Keratinocyte (primary cell): ENCODE measurements around the gene PRKN. TPM values are rescaled to one million over a fixed set of nuclear protein-coding genes. Genes with fewer than 3 reads are reported as not detected.

Experiments
- DNase-seq: peaks from one replicate; pipeline ENCODE4 v3.0.0-alpha.2; 2011; ENCODE audit warnings: low read depth, missing footprints, low spot score
- FAIRE-seq: peaks from 2 replicates; lab custom pipeline; 2011; peaks lifted over from hg19 to GRCh38; lab: Jason Lieb, UNC
- H2AFZ ChIP-seq: 2 replicates; pipeline ENCODE4 v1.6.0; 2012; ENCODE audit warnings: low read length, control low read depth, inconsistent platforms; ENCODE audit not compliant: control insufficient read depth
- H3K27ac ChIP-seq: 2 replicates; pipeline ENCODE4 v1.5.1; 2011; ENCODE audit warnings: low read length; ENCODE audit not compliant: control insufficient read depth, insufficient read depth
- H3K27me3 ChIP-seq: 3 replicates; pipeline ENCODE4 v1.6.0; 2011; ENCODE audit warnings: low read length; ENCODE audit not compliant: control insufficient read depth, insufficient read depth; ENCODE audit errors: extremely low read depth
- H3K36me3 ChIP-seq, 2 experiments: 2 replicates in 1 of 2; 3 replicates in 1 of 2; pipeline ENCODE4 v1.5.1; 2011; ENCODE audit warnings: low read length in 2 of 2, mild to moderate bottlenecking in 1 of 2; ENCODE audit not compliant: control insufficient read depth in 2 of 2, insufficient read depth in 2 of 2; ENCODE audit errors: extremely low read depth in 1 of 2
- H3K4me1 ChIP-seq: 3 replicates; pipeline ENCODE4 v1.5.1; 2011; ENCODE audit warnings: low read length; ENCODE audit not compliant: control insufficient read depth, insufficient read depth; ENCODE audit errors: extremely low read depth
- H3K4me2 ChIP-seq: 3 replicates; pipeline ENCODE4 v1.6.0; 2011; ENCODE audit warnings: low read depth, low read length; ENCODE audit not compliant: control insufficient read depth, insufficient read depth; ENCODE audit errors: extremely low read depth
- H3K4me3 ChIP-seq, 3 experiments: fragments of 200-600 bp in 1 of 3; sonication (generic) in 1 of 3; 2 replicates in 2 of 3; 3 replicates in 1 of 3; pipeline ENCODE4 v1.5.1; 2011 to 2016; ENCODE audit warnings: low read length in 3 of 3, mild to moderate bottlenecking in 3 of 3, control low read depth in 2 of 3, inconsistent platforms in 1 of 3, low read depth in 1 of 3, mixed read lengths in 1 of 3, mixed run types in 1 of 3, moderate library complexity in 1 of 3; ENCODE audit not compliant: control insufficient read depth in 2 of 3, insufficient read depth in 2 of 3; ENCODE audit errors: extremely low read depth in 1 of 3
- H3K79me2 ChIP-seq: 2 replicates; pipeline ENCODE4 v1.6.0; 2012; ENCODE audit warnings: low read length; ENCODE audit not compliant: control insufficient read depth, insufficient read depth
- H3K9ac ChIP-seq: 3 replicates; pipeline ENCODE4 v1.6.0; 2011; ENCODE audit warnings: low read length; ENCODE audit not compliant: control insufficient read depth, insufficient read depth; ENCODE audit errors: extremely low read depth
- H3K9me1 ChIP-seq: 3 replicates; pipeline ENCODE4 v1.6.0; 2011; ENCODE audit warnings: low read length; ENCODE audit not compliant: control insufficient read depth, insufficient read depth; ENCODE audit errors: extremely low read depth
- H3K9me3 ChIP-seq: 2 replicates; pipeline ENCODE4 v1.5.1; 2012; ENCODE audit warnings: low read depth, low read length; ENCODE audit not compliant: control insufficient read depth
- H4K20me1 ChIP-seq: 3 replicates; pipeline ENCODE4 v1.6.0; 2011; ENCODE audit warnings: low read length; ENCODE audit not compliant: control insufficient read depth, insufficient read depth; ENCODE audit errors: extremely low read depth
- EZH2 ChIP-seq: IDR thresholded peaks from one replicate; pipeline ENCODE4 v1.6.1; 2012; ENCODE audit warnings: inconsistent platforms, mild to moderate bottlenecking, low read length, moderate library complexity
- dilution Hi-C: fragments of 300-500 bp; cut with MboI; formaldehyde crosslinking; loops from one replicate; pipeline ENCODE4 v1.7.0; 2020; ENCODE audit warnings: low sequenced_read_pairs; ENCODE audit not compliant: extremely low pct_ligation_motif_present
- polyA plus RNA-seq, 5 experiments: library from polyadenylated mRNA; depleted of rRNA in 3 of 5; stranded (reverse) in 3 of 5; stranded (forward) in 1 of 5; unstranded in 1 of 5; fragments of >200 nt; gene quantifications; 1 replicate in 1 of 5; 2 replicates in 3 of 5; 3 replicates in 1 of 5; pipeline versions ENCODE4 v1.2.1 to v1.2.3, GENCODE V29; 2011 to 2012; ENCODE audit warnings: missing spikeins in 2 of 5, low read depth in 1 of 5, low replicate concordance in 1 of 5
- TF ChIP-seq, protein P1 (sequence below), 3 experiments: IDR thresholded peaks in 1 of 3; conservative IDR thresholded peaks in 1 of 3; optimal IDR thresholded peaks in 1 of 3; 2 replicates in 2 of 3; 3 replicates in 1 of 3; pipeline versions ENCODE3 to v1.5.1; 2011; ENCODE audit warnings: low read length in 3 of 3, mild to moderate bottlenecking in 3 of 3, moderate library complexity in 2 of 3, control low read depth in 1 of 3, inconsistent platforms in 1 of 3; ENCODE audit not compliant: insufficient read depth in 2 of 3; ENCODE audit errors: extremely low read depth in 1 of 3

PRKN gene
- polyA plus RNA-seq, 1 donor (not counting 4 experiments of a cell fraction or from before 2014, with no cell fraction given) = 0.67 TPM

DNA sequence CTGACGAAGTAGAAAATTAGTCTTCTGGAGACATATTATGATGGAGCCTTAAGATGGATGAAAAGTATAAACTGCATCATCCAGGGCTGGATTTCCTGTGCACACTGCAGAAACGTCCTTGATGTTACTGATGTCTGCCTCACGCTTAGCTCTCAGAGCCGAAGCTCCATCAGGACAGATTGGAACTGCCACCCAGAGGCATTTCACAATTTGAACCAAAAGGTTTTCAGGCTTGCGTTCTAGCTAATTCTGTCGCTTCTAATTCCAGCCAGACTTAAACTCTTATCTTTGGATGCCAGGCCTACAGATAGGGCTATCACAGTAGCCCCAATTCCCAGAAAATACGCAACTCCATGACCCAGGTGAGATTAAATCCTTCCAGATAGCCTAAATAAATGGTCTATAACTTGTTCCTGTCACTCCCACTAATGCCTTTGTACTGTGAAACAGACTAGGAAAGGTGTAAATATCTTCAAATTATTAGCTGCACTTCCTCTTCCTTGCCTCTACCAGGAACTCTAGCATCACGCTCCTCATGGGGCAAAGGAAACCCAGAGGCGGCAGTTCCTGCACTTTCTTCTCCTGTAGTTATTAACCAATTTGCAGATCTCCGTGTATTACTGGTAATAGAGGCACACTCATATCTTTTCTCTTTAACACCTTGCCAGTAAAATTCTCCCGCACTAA is 634.6 kb downstream of the PRKN start:
- Histone ChIP-seq H3K4me3 (no peak overlapping the region), H3K79me2 (no peaks in the 10 kb centered on the region), H3K4me2 (no peak overlapping the region), H3K27ac (no peak overlapping the region), H4K20me1 (no peaks in the 10 kb centered on the region), H2AFZ (no peak overlapping the region), H3K9me1 (no peaks in the 10 kb centered on the region), H3K27me3 (no peaks in the 10 kb centered on the region), H3K36me3 (no peaks in the 10 kb centered on the region), H3K9me3 (no peaks in the 10 kb centered on the region), H3K9ac (no peak overlapping the region), H3K4me1 (no peaks in the 10 kb centered on the region)
- TF ChIP-seq, protein P1, sequence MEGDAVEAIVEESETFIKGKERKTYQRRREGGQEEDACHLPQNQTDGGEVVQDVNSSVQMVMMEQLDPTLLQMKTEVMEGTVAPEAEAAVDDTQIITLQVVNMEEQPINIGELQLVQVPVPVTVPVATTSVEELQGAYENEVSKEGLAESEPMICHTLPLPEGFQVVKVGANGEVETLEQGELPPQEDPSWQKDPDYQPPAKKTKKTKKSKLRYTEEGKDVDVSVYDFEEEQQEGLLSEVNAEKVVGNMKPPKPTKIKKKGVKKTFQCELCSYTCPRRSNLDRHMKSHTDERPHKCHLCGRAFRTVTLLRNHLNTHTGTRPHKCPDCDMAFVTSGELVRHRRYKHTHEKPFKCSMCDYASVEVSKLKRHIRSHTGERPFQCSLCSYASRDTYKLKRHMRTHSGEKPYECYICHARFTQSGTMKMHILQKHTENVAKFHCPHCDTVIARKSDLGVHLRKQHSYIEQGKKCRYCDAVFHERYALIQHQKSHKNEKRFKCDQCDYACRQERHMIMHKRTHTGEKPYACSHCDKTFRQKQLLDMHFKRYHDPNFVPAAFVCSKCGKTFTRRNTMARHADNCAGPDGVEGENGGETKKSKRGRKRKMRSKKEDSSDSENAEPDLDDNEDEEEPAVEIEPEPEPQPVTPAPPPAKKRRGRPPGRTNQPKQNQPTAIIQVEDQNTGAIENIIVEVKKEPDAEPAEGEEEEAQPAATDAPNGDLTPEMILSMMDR (optimal IDR thresholded peaks at IDR 0.05 in 1 of 3, IDR thresholded peaks at IDR 0.05 in 1 of 3, conservative IDR thresholded peaks at IDR 0.05 in 1 of 3; ENCODE audit: extremely low read depth in 1 of 3, insufficient read depth in 2 of 3, low read length in 3 of 3) = no peak
- TF ChIP-seq EZH2 = no peak
- FAIRE-seq = no peak
- dilution Hi-C loops = no loop called here
- DNase-seq = no peak

DNA sequence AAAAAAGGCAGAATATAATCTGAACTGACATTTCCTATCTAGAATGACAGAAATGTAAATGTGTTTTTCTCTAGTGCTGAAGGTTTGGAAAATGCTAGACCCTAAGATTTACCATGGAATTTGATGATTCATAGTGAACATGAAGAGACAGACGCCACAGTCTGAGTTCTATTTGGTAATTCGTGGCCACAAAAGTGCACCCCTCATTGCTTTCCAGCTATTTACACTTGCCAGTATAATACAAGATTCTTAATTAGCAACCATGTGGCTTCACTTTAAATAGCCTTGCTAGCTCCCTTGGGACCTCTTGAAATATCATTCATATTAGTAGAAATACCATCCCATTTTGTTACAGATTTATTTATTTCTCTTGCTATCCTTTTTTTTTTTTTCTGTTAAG is 636.8 kb downstream of the PRKN start:
- Histone ChIP-seq H3K4me2 (no peak overlapping the region), H3K4me1 (no peaks in the 10 kb centered on the region), H3K27ac (no peak overlapping the region), H3K4me3 (no peak overlapping the region), H3K9me3 (no peaks in the 10 kb centered on the region), H3K79me2 (no peaks in the 10 kb centered on the region), H3K27me3 (no peaks in the 10 kb centered on the region), H3K36me3 (no peaks in the 10 kb centered on the region), H3K9me1 (no peaks in the 10 kb centered on the region), H3K9ac (no peak overlapping the region), H4K20me1 (no peaks in the 10 kb centered on the region), H2AFZ (no peak overlapping the region)
- FAIRE-seq (no peak), DNase-seq (no peak)
- TF ChIP-seq, protein P1 (optimal IDR thresholded peaks at IDR 0.05 in 1 of 3, IDR thresholded peaks at IDR 0.05 in 1 of 3, conservative IDR thresholded peaks at IDR 0.05 in 1 of 3; ENCODE audit: extremely low read depth in 1 of 3, insufficient read depth in 2 of 3, low read length in 3 of 3) = no peak
- TF ChIP-seq EZH2 = no peak
- dilution Hi-C loops = no loop called here
